CD4-positive, CD25-positive, alpha-beta regulatory T cell (primary cell): ENCODE results near the gene SACM1L. TPM values are rescaled to one million over a fixed set of nuclear protein-coding genes. Genes with fewer than 3 reads are reported as not detected.

Source experiments
- ATAC-seq, 2 donors: fragments of 150-1000 bp; cut with Tn5 transposase; one replicate each; pipeline ENCODE4 v1.10.0; 2021; ENCODE audit warnings: low read depth in 2 of 2, moderate number of reproducible peaks in 2 of 2, moderate library complexity in 1 of 2
- DNase-seq, 3 donors: peaks; one replicate each; pipeline versions ENCODE4 v3.0.0 to v3.0.0-alpha.2; 2012 to 2022; ENCODE audit warnings: mixed read lengths in 1 of 3
- H3K27ac ChIP-seq: one replicate; pipeline ENCODE4 v1.7.0; 2013; ENCODE audit warnings: mild to moderate bottlenecking, low read length; ENCODE audit not compliant: insufficient read depth, poor library complexity, severe bottlenecking
- H3K27me3 ChIP-seq: one replicate; pipeline ENCODE4 v1.7.0; 2013; ENCODE audit warnings: low read length; ENCODE audit not compliant: control insufficient read depth, insufficient read depth
- H3K36me3 ChIP-seq: one replicate; pipeline ENCODE4 v1.7.0; 2013; ENCODE audit warnings: mild to moderate bottlenecking, low read length, moderate library complexity; ENCODE audit not compliant: control insufficient read depth, insufficient read depth
- H3K4me1 ChIP-seq: 2 replicates; pipeline ENCODE4 v1.7.0; 2013; ENCODE audit warnings: mild to moderate bottlenecking, low read length; ENCODE audit not compliant: insufficient read depth, control insufficient read depth, poor library complexity, severe bottlenecking
- H3K4me3 ChIP-seq: one replicate; pipeline ENCODE4 v1.7.0; 2013; ENCODE audit warnings: low read depth, mild to moderate bottlenecking, low read length, moderate library complexity
- H3K9me3 ChIP-seq, 2 experiments: 1 replicate in 1 of 2; 2 replicates in 1 of 2; pipeline ENCODE4 v1.7.0; 2013; ENCODE audit warnings: low read length in 2 of 2, mild to moderate bottlenecking in 1 of 2, moderate library complexity in 1 of 2; ENCODE audit not compliant: control insufficient read depth in 2 of 2
- H3K27ac Mint-ChIP-seq, 3 donors: one replicate each; pipeline ENCODE4 v1.8.0; 2020 to 2022; ENCODE audit warnings: mild to moderate bottlenecking in 3 of 3, mixed read lengths in 3 of 3, moderate library complexity in 2 of 3
- H3K27me3 Mint-ChIP-seq: one replicate; pipeline ENCODE4 v1.8.0; 2022; ENCODE audit warnings: mild to moderate bottlenecking, mixed read lengths
- H3K36me3 Mint-ChIP-seq: one replicate; pipeline ENCODE4 v1.8.0; 2020; ENCODE audit warnings: mixed read lengths
- H3K4me1 Mint-ChIP-seq, 4 donors: one replicate each; pipeline ENCODE4 v1.8.0; 2020 to 2022; ENCODE audit warnings: mixed read lengths in 4 of 4, mild to moderate bottlenecking in 1 of 4
- H3K4me3 Mint-ChIP-seq, 4 donors: one replicate each; pipeline ENCODE4 v1.8.0; 2020 to 2022; ENCODE audit warnings: mild to moderate bottlenecking in 4 of 4, mixed read lengths in 4 of 4, moderate library complexity in 3 of 4
- H3K9me3 Mint-ChIP-seq, 7 donors: one replicate each; pipeline ENCODE4 v1.8.0; 2020 to 2022; ENCODE audit warnings: mixed read lengths in 7 of 7, mild to moderate bottlenecking in 3 of 7, moderate library complexity in 2 of 7
- polyA plus RNA-seq, 4 donors: library from polyadenylated mRNA; unstranded; fragments of 300-500 nt; fragmentation: Illumina TruSeq; gene quantifications; one replicate each; pipeline ENCODE4 v1.2.3, GENCODE V29; 2021
- total RNA-seq: library from RNA; stranded (reverse); gene quantifications from one replicate; pipeline ENCODE4 v1.2.3, GENCODE V29; 2022

SACM1L gene
- total and polyA plus RNA-seq, 5 donors from 2014 or later = 13.4 to 70.0 (median 19.4) TPM

DNA sequence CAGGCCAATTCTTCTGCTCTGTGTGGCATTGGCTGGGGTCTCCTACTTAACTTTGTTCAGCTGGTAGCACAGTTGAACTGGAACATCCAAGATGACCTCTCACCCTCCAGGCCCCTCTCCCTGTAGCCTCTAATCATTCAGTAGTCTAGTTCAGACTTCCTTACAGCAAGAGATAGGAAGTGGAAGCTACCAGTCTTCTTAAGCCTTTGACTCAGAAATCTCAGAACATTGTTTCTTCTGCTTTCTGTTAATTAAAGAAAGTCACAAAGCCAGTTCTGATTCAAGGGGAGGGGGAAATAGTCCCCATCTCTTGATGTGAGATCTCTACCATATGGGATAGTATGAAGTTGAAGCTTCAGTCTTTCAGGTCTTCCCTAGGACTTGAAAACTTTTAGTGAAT is 18.8 kb upstream of the SACM1L start:
- DNase-seq = no peak
- Histone ChIP-seq H3K36me3 (peaks cover 78% of the 10 kb centered on the region), H3K9me3 (no peaks in the 10 kb centered on the region), H3K27ac (no peak overlapping the region), H3K4me3 (no peak overlapping the region), H3K27me3 (no peaks in the 10 kb centered on the region), H3K4me1 (peaks cover 3% of the 10 kb centered on the region)
- Mint-ChIP-seq H3K4me1 (peaks cover 0 to 24% (median 8%) of the 10 kb centered on the region in 4 donors), H3K27ac (peak overlapping the region in 1 of 3 donors; percentile 20), H3K4me3 (no peak overlapping the region), H3K9me3 (no peaks in the 10 kb centered on the region), H3K36me3 (peaks cover 48% of the 10 kb centered on the region), H3K27me3 (no peaks in the 10 kb centered on the region)
- ATAC-seq = no peak

DNA sequence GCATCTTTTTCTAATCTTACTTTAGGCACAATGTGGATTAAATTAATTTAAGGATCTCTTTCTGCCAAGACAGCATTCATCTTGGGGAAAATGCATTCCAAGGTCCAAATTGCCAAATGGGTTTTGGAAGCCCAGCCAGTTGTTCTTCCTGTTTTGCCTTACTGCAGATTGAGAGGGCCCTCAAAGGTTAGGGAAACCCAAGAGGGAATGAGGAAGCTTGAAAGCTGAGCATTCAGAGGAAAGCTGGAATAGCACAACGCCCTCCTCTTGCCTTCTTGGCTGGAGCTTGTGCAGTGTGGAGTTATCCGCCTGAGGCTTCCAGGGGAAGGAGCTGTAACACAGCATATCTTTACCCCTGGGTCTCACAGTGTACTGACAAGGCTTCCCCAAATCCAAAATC is 18.2 kb upstream of the SACM1L start:
- H3K4me3 ChIP-seq = no peak overlapping the region
- Mint-ChIP-seq H3K4me1 (peaks cover 0 to 20% (median 6%) of the 10 kb centered on the region in 4 donors), H3K27me3 (no peaks in the 10 kb centered on the region), H3K9me3 (no peaks in the 10 kb centered on the region), H3K36me3 (peaks cover 48% of the 10 kb centered on the region), H3K27ac (no peak overlapping the region), H3K4me3 (no peak overlapping the region)
- no peaks in the 10 kb centered on the region for H3K4me1 ChIP-seq
- no peaks in the 10 kb centered on the region for H3K9me3 ChIP-seq
- H3K36me3 ChIP-seq = peaks cover 78% of the 10 kb centered on the region
- no peaks in the 10 kb centered on the region for H3K27me3 ChIP-seq
- DNase-seq (no peak), ATAC-seq (no peak)
- H3K27ac ChIP-seq = no peak overlapping the region

DNA sequence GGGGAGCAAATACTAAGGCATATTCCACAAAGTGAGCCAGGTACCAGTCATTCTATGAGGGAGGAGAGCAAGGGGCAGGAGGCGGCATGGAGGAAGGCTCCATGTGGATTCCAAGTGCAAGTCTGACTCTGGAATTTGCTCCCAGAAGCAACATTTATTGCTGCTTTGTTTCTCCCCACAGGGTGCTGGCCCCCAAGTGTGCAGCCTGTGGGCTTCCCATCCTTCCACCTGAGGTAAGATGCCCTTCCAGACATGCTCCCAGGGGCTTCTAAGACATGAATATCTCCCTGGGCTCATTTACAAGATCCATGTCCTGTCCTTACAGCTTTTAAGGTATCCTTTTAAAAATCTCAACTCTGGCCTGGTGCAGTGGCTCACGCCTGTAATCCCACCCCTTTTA is 15.9 kb upstream of the SACM1L start:
- Mint-ChIP-seq H3K9me3 (no peaks in the 10 kb centered on the region), H3K4me3 (no peak overlapping the region), H3K27ac (no peak overlapping the region), H3K27me3 (no peaks in the 10 kb centered on the region), H3K4me1 (peaks cover 7 to 27% (median 12%) of the 10 kb centered on the region in 4 donors), H3K36me3 (peaks cover 37% of the 10 kb centered on the region)
- DNase-seq = no peak
- Histone ChIP-seq H3K4me3 (no peak overlapping the region), H3K27ac (no peak overlapping the region), H3K9me3 (no peaks in the 10 kb centered on the region), H3K27me3 (no peaks in the 10 kb centered on the region), H3K36me3 (peaks cover 69% of the 10 kb centered on the region), H3K4me1 (peaks cover 15% of the 10 kb centered on the region)
- ATAC-seq = no peak

DNA sequence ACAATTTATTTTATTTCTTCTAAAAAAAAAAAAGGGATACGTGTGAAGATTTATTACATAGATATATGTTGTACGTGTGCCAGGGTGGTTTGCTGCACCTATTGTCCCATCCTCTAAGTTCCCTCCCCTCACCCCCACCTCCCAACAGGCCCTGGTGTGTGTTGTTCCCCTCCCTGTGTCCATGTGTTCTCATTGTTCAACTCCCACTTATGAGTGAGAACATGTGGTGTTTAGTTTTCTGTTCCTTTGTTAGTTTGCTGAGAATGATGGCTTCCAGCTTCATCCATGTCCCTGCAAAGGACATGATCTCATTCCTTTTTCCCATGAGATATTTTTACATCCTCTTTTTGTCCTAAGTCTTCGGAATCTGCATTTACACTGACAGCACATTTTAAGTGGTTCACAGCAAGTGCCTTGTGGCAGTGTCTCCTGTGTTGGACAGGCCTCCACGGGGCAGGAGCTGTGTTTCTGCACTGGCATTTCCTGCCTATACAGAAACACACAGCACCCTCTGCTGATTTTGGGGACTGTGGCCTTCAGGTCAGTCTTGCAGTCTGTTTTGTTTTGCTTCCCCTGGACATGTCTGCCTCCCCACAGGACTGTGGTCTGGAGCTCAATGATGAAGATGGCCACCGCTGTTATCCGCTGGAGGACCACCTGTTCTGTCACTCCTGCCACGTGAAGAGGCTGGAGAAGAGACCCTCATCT is 12.7 kb upstream of the SACM1L start:
- Mint-ChIP-seq H3K9me3 (no peaks in the 10 kb centered on the region), H3K27ac (peak overlapping the region; percentile 94 to 99 (median 95)), H3K27me3 (no peaks in the 10 kb centered on the region), H3K36me3 (peaks cover 32% of the 10 kb centered on the region), H3K4me3 (peak overlapping the region; percentile 67 to 82 (median 78)), H3K4me1 (peaks cover 7 to 28% (median 12%) of the 10 kb centered on the region in 4 donors)
- peaks cover 15% of the 10 kb centered on the region for H3K4me1 ChIP-seq
- H3K9me3 ChIP-seq = no peaks in the 10 kb centered on the region
- no peak for DNase-seq
- peak in 1 of 2 donors; percentile 18 for ATAC-seq
- no peaks in the 10 kb centered on the region for H3K27me3 ChIP-seq
- peaks cover 57% of the 10 kb centered on the region for H3K36me3 ChIP-seq
- peak overlapping the region; percentile 68 for H3K4me3 ChIP-seq
- peak overlapping the region; percentile 75 for H3K27ac ChIP-seq

DNA sequence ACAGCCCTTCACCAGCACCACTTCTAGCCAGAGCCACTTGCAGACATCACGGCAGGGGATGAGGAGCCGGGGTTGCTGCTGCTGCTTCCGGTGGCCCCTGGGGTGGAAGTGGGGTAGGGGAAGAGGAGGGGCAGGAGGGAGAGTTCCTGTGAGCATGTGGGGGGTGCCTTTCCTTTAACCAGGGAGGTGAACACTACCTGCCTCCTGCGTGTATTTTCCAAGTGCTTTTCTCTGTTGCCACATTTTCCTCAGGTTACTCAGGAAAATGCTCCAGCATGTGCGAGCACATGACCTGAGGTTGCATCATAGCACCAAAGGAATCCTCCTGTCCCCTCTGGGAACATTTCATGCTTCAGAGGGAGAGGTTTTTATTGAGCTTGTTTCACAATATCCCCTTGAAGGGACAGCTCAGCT is 12.2 kb upstream of the SACM1L start:
- H3K27me3 ChIP-seq = no peaks in the 10 kb centered on the region
- peaks cover 36% of the 10 kb centered on the region for H3K36me3 Mint-ChIP-seq

DNA sequence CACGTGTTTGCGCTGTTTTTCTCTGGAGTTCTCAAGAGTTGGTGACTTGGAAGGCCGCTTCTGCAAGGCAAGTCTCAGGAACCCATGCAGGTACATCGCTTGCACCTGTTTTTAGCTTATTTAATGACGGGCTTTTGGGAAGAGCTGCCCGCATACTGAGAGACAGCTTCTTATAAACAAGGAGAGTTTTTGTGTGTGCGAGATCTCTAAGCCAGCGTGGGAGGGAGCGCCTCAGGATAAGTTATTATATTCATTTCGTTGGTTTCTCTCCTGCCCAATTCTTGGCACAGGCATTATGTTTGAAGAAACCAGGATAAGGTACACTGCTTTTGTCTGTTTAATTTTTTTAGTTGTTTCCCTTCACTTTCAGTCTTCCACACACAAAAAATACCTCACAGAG is 11.4 kb upstream of the SACM1L start:
- Histone ChIP-seq H3K4me1 (peaks cover 15% of the 10 kb centered on the region), H3K27me3 (no peaks in the 10 kb centered on the region), H3K36me3 (peaks cover 44% of the 10 kb centered on the region), H3K9me3 (no peaks in the 10 kb centered on the region), H3K27ac (no peak overlapping the region), H3K4me3 (no peak overlapping the region)
- peaks cover 9 to 26% (median 12%) of the 10 kb centered on the region in 4 donors for H3K4me1 Mint-ChIP-seq
- peak overlapping the region in 1 of 3 donors; percentile 94 for H3K27ac Mint-ChIP-seq
- H3K27me3 Mint-ChIP-seq = no peaks in the 10 kb centered on the region
- ATAC-seq = no peak
- DNase-seq = no peak
- H3K9me3 Mint-ChIP-seq = no peaks in the 10 kb centered on the region
- H3K4me3 Mint-ChIP-seq = no peak overlapping the region
- peaks cover 32% of the 10 kb centered on the region for H3K36me3 Mint-ChIP-seq

More for the DNA sequence above, 12.2 kb upstream of the SACM1L start:
- H3K4me1 ChIP-seq = peaks cover 15% of the 10 kb centered on the region
- H3K27ac ChIP-seq = peak overlapping the region; percentile 75
- peaks cover 52% of the 10 kb centered on the region for H3K36me3 ChIP-seq
- H3K9me3 Mint-ChIP-seq = no peaks in the 10 kb centered on the region
- ATAC-seq (peak; percentile 92 to 98), DNase-seq (peak; percentile 39 to 83 (median 66))
- peaks cover 9 to 28% (median 12%) of the 10 kb centered on the region in 4 donors for H3K4me1 Mint-ChIP-seq
- peak overlapping the region in 3 of 4 donors; percentile 76 to 82 (median 79) for H3K4me3 Mint-ChIP-seq
- H3K27me3 Mint-ChIP-seq = no peaks in the 10 kb centered on the region
- peak overlapping the region; percentile 68 for H3K4me3 ChIP-seq
- H3K27ac Mint-ChIP-seq = peak overlapping the region; percentile 94 to 99 (median 95)
- no peaks in the 10 kb centered on the region for H3K9me3 ChIP-seq

DNA sequence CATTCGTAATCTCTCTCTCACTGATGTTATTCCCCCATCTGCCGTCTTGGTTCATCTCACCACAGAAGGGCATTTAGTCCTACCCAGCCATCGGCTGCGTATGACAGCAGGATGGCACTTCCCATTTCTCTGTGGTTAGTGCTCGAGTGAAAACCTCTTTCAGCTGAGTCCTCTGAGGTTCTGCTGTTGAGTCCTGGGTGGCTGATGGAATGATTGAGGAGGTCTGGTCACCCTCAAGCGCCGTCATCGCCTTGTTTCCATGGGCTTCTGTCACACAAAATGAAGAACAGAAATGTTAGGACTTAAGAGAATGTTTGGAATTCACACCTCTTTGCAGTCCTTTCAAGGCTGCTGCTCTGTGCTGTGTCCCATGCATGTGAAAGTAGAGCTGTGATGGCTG is 9.4 kb upstream of the SACM1L start:
- H3K4me1 Mint-ChIP-seq = peaks cover 10 to 30% (median 13%) of the 10 kb centered on the region in 4 donors
- Histone ChIP-seq H3K9me3 (no peaks in the 10 kb centered on the region), H3K36me3 (peaks cover 27% of the 10 kb centered on the region), H3K27me3 (no peaks in the 10 kb centered on the region), H3K4me1 (peaks cover 15% of the 10 kb centered on the region), H3K4me3 (no peak overlapping the region), H3K27ac (no peak overlapping the region)
- DNase-seq (no peak), ATAC-seq (no peak)
- H3K36me3 Mint-ChIP-seq = peaks cover 25% of the 10 kb centered on the region
- H3K27ac Mint-ChIP-seq = peak overlapping the region in 1 of 3 donors; percentile 72
- peak overlapping the region in 1 of 4 donors; percentile 47 for H3K4me3 Mint-ChIP-seq
- H3K9me3 Mint-ChIP-seq = no peaks in the 10 kb centered on the region
- H3K27me3 Mint-ChIP-seq = no peaks in the 10 kb centered on the region

DNA sequence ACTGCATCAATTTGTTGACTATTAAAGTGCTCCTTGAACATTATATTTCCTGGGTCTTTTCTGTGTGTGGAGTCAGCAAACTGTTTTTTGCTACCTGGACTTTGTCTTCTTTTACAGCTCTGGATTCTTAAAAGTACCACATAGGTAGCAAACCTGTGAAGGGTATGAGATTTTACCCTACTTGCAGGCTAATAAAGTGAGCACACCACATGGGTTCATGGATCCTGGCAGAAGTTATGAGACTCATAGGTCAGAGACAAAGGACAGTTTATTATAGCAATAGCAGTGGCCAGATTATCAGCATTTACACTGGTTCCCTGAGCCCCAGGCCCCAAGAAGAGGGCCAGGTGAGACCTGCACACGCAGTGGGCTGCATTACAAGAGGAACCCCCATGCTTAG is 8.0 kb upstream of the SACM1L start:
- H3K4me1 ChIP-seq = peaks cover 15% of the 10 kb centered on the region
- peaks cover 12 to 34% (median 15%) of the 10 kb centered on the region in 4 donors for H3K4me1 Mint-ChIP-seq
- no peak overlapping the region for H3K4me3 Mint-ChIP-seq
- peak overlapping the region in 1 of 3 donors; percentile 33 for H3K27ac Mint-ChIP-seq
- DNase-seq = no peak
- no peaks in the 10 kb centered on the region for H3K9me3 Mint-ChIP-seq
- H3K36me3 Mint-ChIP-seq = peaks cover 25% of the 10 kb centered on the region
- no peak overlapping the region for H3K4me3 ChIP-seq
- no peak for ATAC-seq
- no peaks in the 10 kb centered on the region for H3K9me3 ChIP-seq
- no peaks in the 10 kb centered on the region for H3K27me3 Mint-ChIP-seq
- H3K27me3 ChIP-seq = no peaks in the 10 kb centered on the region
- peaks cover 25% of the 10 kb centered on the region for H3K36me3 ChIP-seq
- no peak overlapping the region for H3K27ac ChIP-seq
